GM10266 (cell line): ENCODE data around the gene IL21R.

ENCODE experiments used
- DNase-seq: peaks from one replicate; pipeline ENCODE4 v3.0.0; 2012; ENCODE audit errors: extremely low spot score
- CTCF ChIP-seq: IDR thresholded peaks from 2 replicates; pipeline ENCODE4 v1.5.1; 2012; ENCODE audit warnings: mild to moderate bottlenecking, low read depth; ENCODE audit not compliant: control insufficient read depth, insufficient read depth; ENCODE audit errors: missing control alignments

Gene IL21R

DNA sequence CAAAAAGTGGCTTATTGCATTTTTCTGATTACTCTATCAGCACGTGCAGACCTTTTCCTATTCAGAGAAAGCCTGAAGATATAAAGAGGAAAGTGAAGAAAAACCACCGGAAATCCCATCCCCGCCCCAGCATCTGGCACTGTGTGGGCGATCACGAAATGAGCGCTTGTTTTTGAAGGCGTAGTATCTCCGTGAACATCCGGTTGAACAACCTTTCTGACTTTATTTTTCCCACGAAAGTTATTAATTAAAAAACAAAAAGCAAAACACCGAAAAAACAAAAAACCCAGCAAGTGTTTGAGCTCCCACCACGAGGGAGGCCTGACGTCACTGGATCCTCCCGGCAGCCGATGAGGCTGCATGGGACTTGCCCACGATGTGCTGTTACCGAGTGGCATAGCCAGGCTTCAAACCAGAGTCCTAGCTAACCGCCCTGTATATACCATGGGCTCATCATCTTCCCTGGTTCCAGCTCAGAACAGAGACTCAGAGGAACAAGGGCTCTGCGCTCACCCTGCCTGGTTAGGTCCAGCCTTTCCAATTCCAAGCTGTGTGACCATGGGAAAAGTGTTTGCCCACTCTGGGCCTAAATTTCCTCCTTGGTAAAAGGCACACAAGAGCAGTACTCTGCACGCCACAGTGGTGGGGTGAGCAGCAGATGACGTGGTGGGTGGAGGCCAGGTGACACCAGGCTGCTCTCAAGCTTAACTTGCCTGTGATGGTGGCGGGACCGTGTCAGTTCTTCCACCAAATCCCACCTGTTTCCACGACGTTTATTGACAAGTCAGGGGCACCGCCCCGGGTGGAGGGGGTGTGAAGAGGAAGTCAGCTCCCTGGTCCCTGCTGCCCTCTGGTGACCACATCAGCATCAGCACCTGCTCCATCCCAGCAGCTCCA is 34.3 kb upstream of the IL21R start:
- TF ChIP-seq CTCF = peak; percentile 88
- peak; percentile 77 for DNase-seq

DNA sequence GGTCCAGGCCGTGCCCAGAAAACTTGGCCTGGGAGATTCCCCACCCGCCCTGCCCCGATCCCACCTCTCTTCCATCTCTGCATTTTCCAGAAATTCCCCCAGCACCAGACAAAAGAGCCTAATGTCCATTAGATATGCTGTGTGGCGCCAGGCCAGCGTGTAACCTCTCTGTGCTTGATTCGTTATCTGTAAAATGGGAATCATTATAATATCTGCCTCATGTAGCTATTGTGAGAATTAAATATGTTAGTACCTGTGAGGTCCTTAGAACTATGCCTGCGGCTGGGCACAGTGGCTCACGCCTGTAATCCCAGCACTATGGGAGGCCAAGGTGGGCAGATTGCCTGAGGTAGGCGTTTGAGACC is 33.6 kb upstream of the IL21R start:
- no peak for TF ChIP-seq CTCF
- no peak for DNase-seq

- no peak for TF ChIP-seq CTCF
- no peak for DNase-seq
These were observed 32.2 kb upstream of the IL21R start for GRCh38 chr16:27369806-27370205.

DNA sequence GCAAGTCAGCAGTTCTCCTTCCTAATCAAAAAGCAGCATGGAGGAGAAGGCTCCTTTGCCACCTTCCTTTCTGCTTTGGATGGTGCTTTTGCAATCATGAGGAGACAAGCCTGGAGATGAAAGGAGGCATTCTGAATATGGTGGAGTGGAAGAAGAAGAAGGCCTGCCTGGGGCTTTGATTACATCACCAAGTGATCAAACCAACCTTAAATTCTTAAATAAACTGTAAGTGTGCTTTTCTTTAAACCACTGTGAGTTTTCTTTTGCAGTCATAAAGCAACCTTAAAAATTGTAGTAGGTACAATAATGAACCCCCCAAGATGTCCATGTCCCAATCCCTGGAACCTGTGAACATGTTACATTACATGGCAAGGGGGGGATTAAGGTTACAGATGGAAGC is 31.7 kb upstream of the IL21R start:
- no peak for TF ChIP-seq CTCF
- DNase-seq = no peak

DNA sequence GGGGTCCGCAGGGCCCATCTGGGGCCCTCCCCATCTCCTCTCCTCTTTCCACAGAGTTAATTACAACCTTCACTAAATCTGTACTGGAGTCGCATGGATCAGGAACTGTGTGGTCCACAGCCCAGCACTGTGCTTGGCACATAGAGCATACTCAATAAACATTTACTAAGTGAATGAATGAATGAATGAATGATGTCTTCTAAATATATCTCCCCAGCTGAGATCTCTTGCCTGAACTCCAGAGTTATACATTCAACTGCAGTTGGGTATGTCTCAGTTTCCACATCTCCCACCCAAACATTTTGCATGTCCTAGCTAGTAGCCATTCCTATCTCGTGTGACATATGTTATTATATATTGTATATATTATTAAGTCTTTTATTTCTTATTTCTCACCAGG is 28.7 kb upstream of the IL21R start:
- TF ChIP-seq CTCF = no peak
- DNase-seq = no peak

GRCh38 chr16:27374221-27374803 is 27.7 kb upstream of the IL21R start:
- DNase-seq = peak; percentile 42
- no peak for TF ChIP-seq CTCF

DNA sequence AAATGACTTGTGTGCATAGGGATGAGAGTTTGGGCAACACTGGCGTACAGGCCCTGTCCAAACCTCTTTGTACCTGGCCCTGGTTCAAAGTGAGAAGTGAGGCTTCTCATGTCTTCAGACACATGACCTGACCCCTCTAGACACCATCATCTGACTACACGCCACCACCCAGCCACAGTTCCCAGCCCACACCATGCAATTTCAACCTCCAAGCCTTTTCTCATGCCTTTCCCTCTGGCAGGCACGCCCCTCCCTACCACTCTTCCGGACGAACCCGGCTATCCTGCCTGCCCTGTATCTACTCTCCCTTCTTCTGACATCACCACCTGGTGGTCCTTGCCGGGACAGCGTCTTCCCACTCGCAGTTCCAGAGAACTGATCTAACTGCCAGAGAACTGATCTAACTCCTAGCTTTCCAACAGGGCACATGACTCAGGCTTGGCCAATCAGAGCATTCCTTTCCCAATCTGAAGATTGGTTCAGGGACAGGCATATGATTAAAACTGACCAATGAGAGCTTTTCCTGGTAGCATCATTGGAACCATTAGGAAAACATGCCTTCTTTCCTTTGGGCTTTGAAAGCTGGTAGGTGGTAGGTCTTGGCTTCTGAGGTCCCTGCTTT is 27.1 kb upstream of the IL21R start:
- TF ChIP-seq CTCF = peak; percentile 38
- peak; percentile 72 for DNase-seq
